ENCODE results near the gene CAMK2N1. TPM values are rescaled to one million over a fixed set of nuclear protein-coding genes. Genes with fewer than 3 reads are reported as not detected.

CAMK2N1 gene
- polyA plus RNA-seq, 1 experiment = 83.1 TPM

DNA sequence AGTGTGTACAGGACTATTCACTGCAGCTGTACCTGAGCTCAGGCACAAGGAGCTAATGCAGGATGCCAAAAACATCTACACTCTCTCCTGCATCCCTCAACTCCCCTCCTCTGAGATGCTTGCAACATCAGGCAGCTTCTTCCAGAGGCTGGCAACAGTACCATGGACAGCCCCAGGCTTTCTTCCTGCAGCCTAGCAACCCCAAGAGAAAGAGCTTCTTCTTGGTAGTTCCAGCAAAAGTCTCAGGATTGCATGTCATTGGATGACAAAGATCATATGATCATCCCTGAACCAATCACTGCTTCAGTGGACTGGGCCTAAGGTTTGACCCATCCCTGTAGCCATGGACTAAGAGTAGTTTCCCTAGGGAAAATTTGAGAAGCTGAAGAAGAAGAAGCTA is 46.7 kb downstream of the CAMK2N1 start:
- CTCF ChIA-PET = interaction anchor here (0.8 to 1.3 kb wide), 3 partner anchors 9 to 78 kb away, joined by 3 to 5 read pairs (median 4); no protein-coding TSS in a partner anchor
- no peaks in the 10 kb centered on the region for H3K9me3 ChIP-seq (ENCODE audit: control insufficient read depth, insufficient read depth, low read length)
- peaks cover 25% of the 10 kb centered on the region for H3K27me3 ChIP-seq (ENCODE audit: control insufficient read depth, insufficient read depth, low read length)
- TF ChIP-seq, protein P1, sequence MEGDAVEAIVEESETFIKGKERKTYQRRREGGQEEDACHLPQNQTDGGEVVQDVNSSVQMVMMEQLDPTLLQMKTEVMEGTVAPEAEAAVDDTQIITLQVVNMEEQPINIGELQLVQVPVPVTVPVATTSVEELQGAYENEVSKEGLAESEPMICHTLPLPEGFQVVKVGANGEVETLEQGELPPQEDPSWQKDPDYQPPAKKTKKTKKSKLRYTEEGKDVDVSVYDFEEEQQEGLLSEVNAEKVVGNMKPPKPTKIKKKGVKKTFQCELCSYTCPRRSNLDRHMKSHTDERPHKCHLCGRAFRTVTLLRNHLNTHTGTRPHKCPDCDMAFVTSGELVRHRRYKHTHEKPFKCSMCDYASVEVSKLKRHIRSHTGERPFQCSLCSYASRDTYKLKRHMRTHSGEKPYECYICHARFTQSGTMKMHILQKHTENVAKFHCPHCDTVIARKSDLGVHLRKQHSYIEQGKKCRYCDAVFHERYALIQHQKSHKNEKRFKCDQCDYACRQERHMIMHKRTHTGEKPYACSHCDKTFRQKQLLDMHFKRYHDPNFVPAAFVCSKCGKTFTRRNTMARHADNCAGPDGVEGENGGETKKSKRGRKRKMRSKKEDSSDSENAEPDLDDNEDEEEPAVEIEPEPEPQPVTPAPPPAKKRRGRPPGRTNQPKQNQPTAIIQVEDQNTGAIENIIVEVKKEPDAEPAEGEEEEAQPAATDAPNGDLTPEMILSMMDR (IDR thresholded peaks at IDR 0.05; ENCODE audit: low read depth, low read length) = no peak
- DNase-seq (ENCODE audit: low read depth, low spot score) = no peak
- H3K4me3 ChIP-seq (ENCODE audit: low read depth, low read length) = no peak overlapping the region
- POLR2A ChIA-PET = interaction anchor here (0.5 to 1.0 kb wide), 2 partner anchors 12 to 33 kb away, joined by 3 read pairs; no protein-coding TSS in a partner anchor
- no peak overlapping the region for H3K27ac ChIP-seq (ENCODE audit: low read depth, low read length)

- POLR2A ChIA-PET = no interaction called here
Measured at GRCh38 chr1:20437640-20438039, 48.4 kb downstream of the CAMK2N1 start.

DNA sequence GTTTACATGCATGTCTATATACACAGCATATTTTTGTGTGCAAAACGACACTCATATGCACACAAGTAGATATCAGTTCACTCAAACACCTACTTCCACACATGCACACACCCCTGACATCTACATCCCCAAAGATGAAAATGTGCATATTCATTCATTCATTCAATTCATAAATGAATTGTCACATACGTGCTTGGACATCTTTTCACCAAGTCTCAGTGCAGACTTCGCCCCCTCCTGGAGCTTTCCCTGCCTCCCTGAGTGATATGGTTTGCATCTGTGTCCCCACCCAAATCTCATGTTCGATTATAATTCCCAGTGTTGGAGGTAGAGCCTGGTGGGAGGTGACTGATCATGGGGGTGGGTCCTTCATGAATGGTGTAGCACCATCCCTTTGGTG is 53.1 kb downstream of the CAMK2N1 start:
- CTCF ChIA-PET = interaction anchor here (2.2 to 2.7 kb wide), 2 partner anchors 61 to 221 kb away, joined by 6 to 10 read pairs; no protein-coding TSS in a partner anchor
- TF ChIP-seq, protein P1 (IDR thresholded peaks at IDR 0.05; ENCODE audit: low read depth, low read length) = no peak
- H3K4me3 ChIP-seq (ENCODE audit: low read depth, low read length) = no peak overlapping the region
- peaks cover 17% of the 10 kb centered on the region for H3K27me3 ChIP-seq (ENCODE audit: control insufficient read depth, insufficient read depth, low read length)
- DNase-seq (ENCODE audit: low read depth, low spot score) = no peak
- H3K27ac ChIP-seq (ENCODE audit: low read depth, low read length) = no peak overlapping the region
- no peaks in the 10 kb centered on the region for H3K9me3 ChIP-seq (ENCODE audit: control insufficient read depth, insufficient read depth, low read length)
- POLR2A ChIA-PET = no interaction called here

More at GRCh38 chr1:20437640-20438039, 48.4 kb downstream of the CAMK2N1 start:
- no peak for DNase-seq (ENCODE audit: low read depth, low spot score)
- CTCF ChIA-PET = interaction anchor here (1.0 kb wide), 1 partner anchor 56 kb away, joined by 3 read pairs; no protein-coding TSS in a partner anchor
- TF ChIP-seq, protein P1 (IDR thresholded peaks at IDR 0.05; ENCODE audit: low read depth, low read length) = no peak
- Histone ChIP-seq H3K9me3 (ENCODE audit: control insufficient read depth, insufficient read depth, low read length) (no peaks in the 10 kb centered on the region), H3K27ac (ENCODE audit: low read depth, low read length) (no peak overlapping the region), H3K4me3 (ENCODE audit: low read depth, low read length) (no peak overlapping the region), H3K27me3 (ENCODE audit: control insufficient read depth, insufficient read depth, low read length) (peaks cover 25% of the 10 kb centered on the region)

Other genes starting within 250 kb of the CAMK2N1 start
- not detected in 2 replicates for gene VWA5B1, start 195.3 kb downstream of the CAMK2N1 start, polyA plus RNA-seq (2011; rRNA removed)
- gene MUL1, start 21.9 kb upstream of the CAMK2N1 start, polyA plus RNA-seq (2011; rRNA removed) = 23.1 and 26.6 TPM in 2 replicates
- gene FAM43B, start 66.4 kb upstream of the CAMK2N1 start, polyA plus RNA-seq (2011; rRNA removed) = 0.02 TPM in 1 of 2 replicates, not detected in the other
- 2.8 and 4.2 TPM in 2 replicates for gene CDA, start 102.9 kb upstream of the CAMK2N1 start, polyA plus RNA-seq (2011; rRNA removed)
- 43.8 and 49.0 TPM in 2 replicates for gene PINK1, start 147.2 kb upstream of the CAMK2N1 start, polyA plus RNA-seq (2011; rRNA removed)
- 494 and 553 TPM in 2 replicates for gene DDOST, start 175.2 kb upstream of the CAMK2N1 start, polyA plus RNA-seq (2011; rRNA removed)
- 2.7 and 2.8 TPM in 2 replicates for gene KIF17, start 231.8 kb upstream of the CAMK2N1 start, polyA plus RNA-seq (2011; rRNA removed)
- gene SH2D5, start 246.5 kb upstream of the CAMK2N1 start, polyA plus RNA-seq (2011; rRNA removed) = 4.9 and 6.5 TPM in 2 replicates

Data from AG04450 (cell line).